Measurements from ENCODE around the gene PTPRM. TPM values are rescaled to one million over a fixed set of nuclear protein-coding genes. Genes with fewer than 3 reads are reported as not detected.

The PTPRM gene
- total and polyA plus RNA-seq, 4 donors, result 9.2 to 23.0 (median 12.7) TPM

GRCh38 chr18:8095947-8096570 lies 528.9 kb downstream of the PTPRM start:
- Histone ChIP-seq H3K9me3 (ENCODE audit: control insufficient read depth in 4 of 4, low read length in 3 of 4) (no peaks in the 10 kb centered on the region), H3K27ac (ENCODE audit: low read depth in 1 of 2, low read length in 2 of 2) (no peak overlapping the region), H3K27me3 (ENCODE audit: control insufficient read depth in 4 of 4, insufficient read depth in 4 of 4, low read length in 3 of 4) (no peaks in the 10 kb centered on the region), H3K9ac (ENCODE audit: low read depth in 1 of 2, low read length in 2 of 2) (no peak overlapping the region), H3K4me1 (ENCODE audit: control insufficient read depth in 4 of 4, insufficient read depth in 4 of 4, low read length in 3 of 4) (no peaks in the 10 kb centered on the region), H3K4me3 (ENCODE audit: low read depth in 1 of 3, low read length in 3 of 3) (no peak overlapping the region), H3K36me3 (ENCODE audit: control insufficient read depth in 4 of 4, insufficient read depth in 3 of 4, low read depth in 1 of 4, low read length in 3 of 4) (no peaks in the 10 kb centered on the region)
- no peak for TF ChIP-seq FOXA1 (IDR thresholded peaks at IDR 0.05)
- no peak for TF ChIP-seq CTCF (IDR thresholded peaks at IDR 0.05; ENCODE audit: low read depth, low read length, missing input control)
- TF ChIP-seq EGR1 (IDR thresholded peaks at IDR 0.05; ENCODE audit: low read depth in 2 of 2), result no peak
- TF ChIP-seq REST (IDR thresholded peaks at IDR 0.05), result no peak
- no peak for TF ChIP-seq SP1 (IDR thresholded peaks at IDR 0.05)
- 84% methylated on average over 10 of the region's 10 CpGs for WGBS
- DNase-seq (ENCODE audit: low spot score), result no peak

- DNase-seq (ENCODE audit: low spot score), result no peak
- TF ChIP-seq JUND (IDR thresholded peaks at IDR 0.05) (no peak), FOXA2 (IDR thresholded peaks at IDR 0.05) (no peak), ATF3 (IDR thresholded peaks at IDR 0.05) (no peak), NR2F2 (IDR thresholded peaks at IDR 0.05) (no peak), SP1 (IDR thresholded peaks at IDR 0.05) (no peak), GABPA (IDR thresholded peaks at IDR 0.05 in 1 of 2, conservative IDR thresholded peaks at IDR 0.05 in 1 of 2) (no peak), REST (IDR thresholded peaks at IDR 0.05) (no peak)
- H3K4me3 ChIP-seq (ENCODE audit: low read depth in 1 of 3, low read length in 3 of 3), result no peak overlapping the region
- H3K9ac ChIP-seq (ENCODE audit: low read depth in 1 of 2, low read length in 2 of 2), result no peak overlapping the region
- H3K9me3 ChIP-seq (ENCODE audit: control insufficient read depth in 4 of 4, low read length in 3 of 4), result peaks cover 0 to 1% (median under 1%) of the 10 kb centered on the region in 4 donors
- H3K27ac ChIP-seq (ENCODE audit: low read depth in 1 of 2, low read length in 2 of 2), result no peak overlapping the region
- H3K4me1 ChIP-seq (ENCODE audit: control insufficient read depth in 4 of 4, insufficient read depth in 4 of 4, low read length in 3 of 4), result no peaks in the 10 kb centered on the region
- H3K27me3 ChIP-seq (ENCODE audit: control insufficient read depth in 4 of 4, insufficient read depth in 4 of 4, low read length in 3 of 4), result no peaks in the 10 kb centered on the region
- H3K36me3 ChIP-seq (ENCODE audit: control insufficient read depth in 4 of 4, insufficient read depth in 3 of 4, low read depth in 1 of 4, low read length in 3 of 4), result no peaks in the 10 kb centered on the region
Observed at GRCh38 chr18:8097399-8097798, 530.3 kb downstream of the PTPRM start.
